ENCODE measurements around the gene SKI.
A peak's percentile ranks its signal among the peaks of the same experiment; 100 is the strongest.

Gene SKI

DNA sequence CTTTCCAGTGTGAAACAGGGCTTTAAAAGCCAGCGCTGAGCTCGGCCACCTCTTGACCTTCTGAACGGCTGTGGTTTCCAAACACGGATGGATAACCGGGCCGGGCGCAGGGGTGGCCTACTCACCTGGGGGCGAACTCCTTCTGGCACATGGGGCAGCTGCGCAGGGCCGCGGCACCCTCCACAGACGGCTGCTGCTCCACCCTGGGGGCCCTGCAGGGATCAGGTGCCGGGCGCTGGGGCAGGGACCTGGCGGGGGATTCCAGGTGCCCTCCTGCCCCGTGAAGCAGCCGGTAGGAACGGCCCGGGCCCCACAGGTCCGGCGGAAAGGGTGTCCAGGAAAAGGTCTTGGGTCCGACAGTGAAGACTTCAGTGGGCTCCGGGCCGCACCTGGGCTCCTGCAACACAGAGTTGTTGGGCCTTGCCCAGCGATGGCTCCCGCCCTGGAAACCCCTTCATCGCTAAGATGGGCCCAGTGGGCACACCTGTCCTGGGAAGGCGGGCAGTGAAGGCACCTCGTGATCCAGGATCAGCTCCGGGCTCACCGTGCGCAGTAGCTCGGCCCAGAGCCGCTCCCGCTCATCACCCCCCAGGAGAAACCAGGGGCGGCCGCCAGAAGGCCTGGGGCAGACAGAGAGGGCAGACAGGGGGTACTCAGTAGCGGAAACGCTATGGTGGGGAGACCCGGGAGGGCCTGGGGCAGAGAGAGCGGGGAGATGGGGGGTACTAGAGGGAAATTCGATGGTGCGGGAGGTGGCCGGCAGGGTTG is 34.4 kb upstream of the SKI start:
- in situ Hi-C loops (cut with HindIII; ENCODE audit: low sequenced_read_pairs) = loop anchor here (10.0 kb wide), 1 partner anchor 181 kb away; no protein-coding TSS in a partner anchor
- no peak for DNase-seq (ENCODE audit: low read depth, low spot score)
- TF ChIP-seq, protein P1, sequence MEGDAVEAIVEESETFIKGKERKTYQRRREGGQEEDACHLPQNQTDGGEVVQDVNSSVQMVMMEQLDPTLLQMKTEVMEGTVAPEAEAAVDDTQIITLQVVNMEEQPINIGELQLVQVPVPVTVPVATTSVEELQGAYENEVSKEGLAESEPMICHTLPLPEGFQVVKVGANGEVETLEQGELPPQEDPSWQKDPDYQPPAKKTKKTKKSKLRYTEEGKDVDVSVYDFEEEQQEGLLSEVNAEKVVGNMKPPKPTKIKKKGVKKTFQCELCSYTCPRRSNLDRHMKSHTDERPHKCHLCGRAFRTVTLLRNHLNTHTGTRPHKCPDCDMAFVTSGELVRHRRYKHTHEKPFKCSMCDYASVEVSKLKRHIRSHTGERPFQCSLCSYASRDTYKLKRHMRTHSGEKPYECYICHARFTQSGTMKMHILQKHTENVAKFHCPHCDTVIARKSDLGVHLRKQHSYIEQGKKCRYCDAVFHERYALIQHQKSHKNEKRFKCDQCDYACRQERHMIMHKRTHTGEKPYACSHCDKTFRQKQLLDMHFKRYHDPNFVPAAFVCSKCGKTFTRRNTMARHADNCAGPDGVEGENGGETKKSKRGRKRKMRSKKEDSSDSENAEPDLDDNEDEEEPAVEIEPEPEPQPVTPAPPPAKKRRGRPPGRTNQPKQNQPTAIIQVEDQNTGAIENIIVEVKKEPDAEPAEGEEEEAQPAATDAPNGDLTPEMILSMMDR (IDR thresholded peaks at IDR 0.05; ENCODE audit: low read depth, low read length) = no peak
- H3K4me3 ChIP-seq (ENCODE audit: low read depth, low read length) = peak overlapping the region; percentile 51

DNA sequence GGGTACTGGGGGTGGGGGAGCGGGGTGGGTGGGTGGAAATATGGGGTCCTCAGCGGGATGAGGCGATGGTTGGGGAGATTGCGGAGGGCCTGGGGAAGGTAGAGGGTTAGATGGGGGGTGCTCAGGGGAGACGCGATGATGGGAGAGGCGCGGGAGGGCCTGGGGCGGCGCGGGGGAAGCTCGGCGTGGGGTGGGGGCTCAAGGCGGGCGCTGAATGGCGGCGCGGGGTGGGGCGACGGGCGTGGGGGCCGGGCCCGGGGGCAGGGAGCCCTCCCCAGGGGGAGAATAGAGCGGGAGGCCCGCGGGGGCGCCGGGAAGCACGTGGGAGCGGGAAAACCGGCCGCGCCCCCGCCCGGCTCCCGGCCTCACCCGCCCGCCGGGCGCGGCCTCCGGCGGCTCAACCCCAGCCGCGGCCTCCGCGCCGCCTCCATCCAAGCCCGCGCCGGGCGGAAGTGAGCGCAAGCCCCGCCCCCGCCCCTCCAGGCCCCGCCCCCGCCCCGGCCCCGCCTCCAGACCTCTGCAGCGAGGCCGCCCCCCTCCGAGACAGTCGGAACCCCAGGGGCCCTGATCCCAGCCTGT is 33.7 kb upstream of the SKI start, which contains the start of gene FAAP20:
TSS of gene FAAP20 (minus strand) at position 454 of the 579 bp plus-strand sequence. CDS start at position 431, 23 bp downstream.
- no peak for DNase-seq (ENCODE audit: low read depth, low spot score)
- peak within 1 kb of the TSS; percentile 51 for H3K4me3 ChIP-seq (ENCODE audit: low read depth, low read length)
- in situ Hi-C loops (cut with HindIII; ENCODE audit: low sequenced_read_pairs) = loop anchor here (10.0 kb wide), 1 partner anchor 180 kb away; no protein-coding TSS in a partner anchor
- TF ChIP-seq, protein P1 (IDR thresholded peaks at IDR 0.05; ENCODE audit: low read depth, low read length) = no peak

DNA sequence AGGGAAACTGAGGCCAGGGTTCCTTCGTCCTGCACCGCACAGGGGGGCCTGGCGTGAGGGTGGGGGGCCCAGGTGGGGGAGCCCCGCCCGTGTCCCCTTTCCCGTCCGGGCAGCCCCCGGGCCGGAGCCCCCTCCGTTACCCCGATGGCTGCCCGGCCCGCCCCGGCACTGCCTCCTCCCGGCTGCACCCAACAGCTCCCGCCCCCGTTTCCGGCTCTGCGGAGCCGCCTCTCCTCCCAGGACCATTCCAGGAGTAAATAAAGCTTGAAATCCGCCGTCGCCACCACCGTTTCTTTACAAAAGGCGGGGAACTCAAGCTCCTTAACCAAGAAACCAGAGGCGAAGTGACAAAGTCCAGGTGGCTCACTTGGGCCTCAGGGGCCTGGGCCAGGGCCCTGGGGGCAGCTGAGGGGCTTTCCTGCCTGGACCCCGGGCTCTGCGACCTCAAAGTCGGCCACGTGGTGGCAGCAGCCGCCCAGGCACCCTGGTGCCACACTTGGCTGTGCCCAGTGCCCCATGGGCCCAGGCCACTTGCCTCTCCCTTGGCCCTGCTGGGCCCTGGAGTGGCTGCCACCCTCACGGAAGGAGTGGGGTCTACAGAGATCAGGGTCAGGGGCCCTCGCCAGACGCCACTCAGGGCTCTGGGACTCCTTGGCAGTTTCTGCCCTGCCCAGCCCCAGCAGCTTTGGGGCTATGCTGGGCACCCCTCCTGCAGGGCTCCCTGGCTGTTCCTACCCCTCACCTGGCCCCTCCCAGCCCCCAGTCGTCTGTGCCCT is 33.0 kb upstream of the SKI start:
- in situ Hi-C loops (cut with HindIII; ENCODE audit: low sequenced_read_pairs) = loop anchor here (10.0 kb wide), 1 partner anchor 180 kb away; no protein-coding TSS in a partner anchor
- peak overlapping the region; percentile 49 for H3K4me3 ChIP-seq (ENCODE audit: low read depth, low read length)
- peak; percentile 93 for DNase-seq (ENCODE audit: low read depth, low spot score)
- TF ChIP-seq, protein P1 (IDR thresholded peaks at IDR 0.05; ENCODE audit: low read depth, low read length) = peak; percentile 88

DNA sequence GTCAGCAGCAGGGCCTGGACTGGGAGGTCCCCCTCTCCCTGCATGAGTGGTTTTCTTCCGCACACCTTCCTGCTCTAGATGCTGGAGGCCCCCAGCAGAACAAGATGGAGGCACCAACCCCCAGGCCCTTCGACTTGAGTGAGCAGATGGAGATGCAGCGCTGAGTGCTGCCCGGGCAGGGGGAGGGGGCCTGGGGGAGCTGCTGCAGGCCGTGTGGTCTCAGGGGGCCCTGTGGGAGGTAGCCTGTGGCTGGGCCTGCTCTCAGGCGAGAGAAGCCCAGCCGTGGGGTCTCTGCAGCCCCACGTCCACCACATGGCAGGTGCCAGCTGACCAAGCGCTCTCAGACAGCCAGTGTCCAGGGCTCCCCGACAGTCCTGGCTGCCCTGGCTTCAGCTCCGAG is 32.3 kb upstream of the SKI start:
- in situ Hi-C loops (cut with HindIII; ENCODE audit: low sequenced_read_pairs) = loop anchor here (10.0 kb wide), 1 partner anchor 179 kb away; no protein-coding TSS in a partner anchor
- no peak for DNase-seq (ENCODE audit: low read depth, low spot score)

DNA sequence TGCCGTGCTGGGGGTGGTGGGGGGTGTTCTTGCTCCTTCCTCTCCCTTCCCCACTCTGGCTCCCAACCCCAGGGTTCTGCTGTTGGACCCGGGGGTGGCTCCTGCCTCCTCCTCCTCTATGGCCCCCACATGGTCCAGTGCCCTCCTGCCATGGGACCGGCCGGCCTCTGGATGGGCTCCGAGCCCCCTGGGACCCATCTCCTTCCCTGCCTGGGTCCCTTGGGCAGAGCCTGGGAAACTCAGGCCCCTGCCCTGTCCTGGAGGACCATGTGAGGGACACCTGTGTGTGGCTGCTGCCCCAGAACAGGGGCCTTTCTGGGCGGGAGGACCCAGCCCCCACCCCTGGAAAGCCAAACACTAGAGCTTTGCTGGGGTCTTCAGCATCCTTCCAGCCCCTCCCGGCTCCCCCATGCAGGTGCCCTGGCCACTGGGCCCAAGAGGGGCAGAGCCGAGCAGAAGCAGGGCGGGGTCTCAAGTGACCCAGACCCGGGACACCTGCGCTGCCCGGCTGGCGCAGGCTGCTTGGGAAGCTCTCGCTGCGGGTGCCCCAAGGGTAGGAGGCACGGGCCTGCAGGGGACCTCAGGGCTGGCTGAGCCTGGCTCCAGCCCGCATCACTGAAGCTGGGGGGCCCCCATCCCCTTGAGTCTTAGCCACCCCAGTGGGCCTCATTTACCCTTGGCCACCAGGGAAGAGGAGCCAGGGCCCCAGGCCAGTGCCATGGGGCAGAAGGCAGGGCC is 31.0 kb upstream of the SKI start:
- no peak for DNase-seq (ENCODE audit: low read depth, low spot score)
- in situ Hi-C loops (cut with HindIII; ENCODE audit: low sequenced_read_pairs) = loop anchor here (10.0 kb wide), 1 partner anchor 178 kb away; no protein-coding TSS in a partner anchor
- TF ChIP-seq, protein P1 (IDR thresholded peaks at IDR 0.05; ENCODE audit: low read depth, low read length) = no peak
- no peak overlapping the region for H3K4me3 ChIP-seq (ENCODE audit: low read depth, low read length)

More for the DNA sequence above, 32.3 kb upstream of the SKI start:
- no peak overlapping the region for H3K4me3 ChIP-seq (ENCODE audit: low read depth, low read length)
- TF ChIP-seq, protein P1 (IDR thresholded peaks at IDR 0.05; ENCODE audit: low read depth, low read length) = no peak
